HK-2 (cell line): ENCODE measurements around the gene TRMO.

Experiments
- DNase-seq: peaks from one replicate; pipeline ENCODE4 v3.0.0-alpha.2; 2018; ENCODE audit not compliant: unreplicated experiment

TRMO gene

DNA sequence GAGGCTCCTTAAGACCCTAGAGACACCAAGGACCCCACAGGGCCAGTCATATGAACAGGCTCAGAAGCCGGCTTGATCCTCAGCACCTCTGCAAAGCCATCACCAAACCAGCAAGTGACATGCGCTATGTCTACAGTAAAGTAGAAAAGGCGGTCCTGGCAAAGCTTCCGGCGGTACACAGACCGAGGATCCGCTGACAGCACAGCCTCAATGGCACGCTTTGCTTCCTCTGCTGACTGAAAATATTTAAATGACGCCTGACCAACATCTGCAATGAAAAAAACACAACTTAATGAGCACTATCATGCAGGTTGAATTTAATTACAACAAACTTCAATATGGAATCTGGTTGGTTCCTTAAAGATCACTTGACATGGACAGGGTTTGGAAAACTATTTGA is 17.6 kb downstream of the TRMO start:
- DNase-seq: no peak

DNA sequence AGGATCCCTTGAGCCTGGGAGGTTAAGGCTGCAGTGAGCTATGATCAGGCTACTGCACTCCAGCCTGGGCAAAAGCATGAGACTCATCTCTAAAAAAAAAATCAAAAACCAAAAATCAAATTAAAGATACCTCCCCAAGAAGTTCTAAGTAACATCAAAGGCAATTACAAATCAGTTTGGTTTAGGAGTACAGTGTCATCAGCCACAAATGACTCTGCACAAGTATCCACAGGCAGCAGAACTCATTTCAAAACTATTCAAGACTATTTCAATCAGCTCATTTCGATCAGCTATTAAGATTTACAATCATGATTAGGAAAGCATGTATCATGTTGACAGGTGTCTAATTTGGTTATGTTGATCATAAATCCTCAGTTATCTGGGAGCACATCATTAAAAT is 19.1 kb downstream of the TRMO start:
- DNase-seq: no peak

DNA sequence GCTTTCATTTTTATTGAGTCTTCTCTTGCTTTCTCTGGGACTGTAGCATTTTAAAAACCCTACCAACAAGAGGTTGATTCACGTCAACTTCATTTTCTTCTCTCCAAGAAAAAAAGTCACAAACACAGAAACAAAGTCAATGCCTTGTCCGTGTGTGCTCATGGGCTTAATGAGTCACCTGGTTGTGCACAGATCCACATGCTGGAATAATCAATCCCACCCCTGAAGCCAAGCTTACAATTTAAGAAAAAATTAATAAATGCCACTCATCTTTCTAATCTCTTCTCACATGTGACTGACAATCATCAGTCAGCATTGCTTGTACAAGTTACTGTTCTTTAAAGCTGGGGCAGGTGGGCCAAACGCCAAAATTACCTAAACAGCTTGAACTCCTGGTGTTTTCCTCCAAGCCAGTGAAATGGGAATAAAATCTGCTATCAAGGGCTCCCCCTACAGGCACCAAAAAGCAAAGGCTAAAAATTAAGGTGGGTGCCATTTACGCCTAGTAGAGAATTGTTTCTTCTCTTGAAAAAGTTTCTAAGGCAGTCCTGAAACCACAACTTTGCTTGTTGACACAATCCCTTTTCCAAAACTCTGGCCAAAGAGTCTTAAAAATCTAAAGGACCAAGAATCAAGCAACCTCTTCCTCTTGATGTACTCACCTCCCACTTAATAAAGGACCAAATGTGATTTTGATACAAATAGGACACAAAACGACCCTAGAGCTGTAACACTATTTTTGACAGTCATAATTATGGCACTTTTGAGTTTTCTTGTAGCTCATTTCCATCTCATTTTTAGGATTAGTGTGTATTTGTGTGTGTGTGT is 21.3 kb downstream of the TRMO start:
- peak; percentile 35 for DNase-seq

DNA sequence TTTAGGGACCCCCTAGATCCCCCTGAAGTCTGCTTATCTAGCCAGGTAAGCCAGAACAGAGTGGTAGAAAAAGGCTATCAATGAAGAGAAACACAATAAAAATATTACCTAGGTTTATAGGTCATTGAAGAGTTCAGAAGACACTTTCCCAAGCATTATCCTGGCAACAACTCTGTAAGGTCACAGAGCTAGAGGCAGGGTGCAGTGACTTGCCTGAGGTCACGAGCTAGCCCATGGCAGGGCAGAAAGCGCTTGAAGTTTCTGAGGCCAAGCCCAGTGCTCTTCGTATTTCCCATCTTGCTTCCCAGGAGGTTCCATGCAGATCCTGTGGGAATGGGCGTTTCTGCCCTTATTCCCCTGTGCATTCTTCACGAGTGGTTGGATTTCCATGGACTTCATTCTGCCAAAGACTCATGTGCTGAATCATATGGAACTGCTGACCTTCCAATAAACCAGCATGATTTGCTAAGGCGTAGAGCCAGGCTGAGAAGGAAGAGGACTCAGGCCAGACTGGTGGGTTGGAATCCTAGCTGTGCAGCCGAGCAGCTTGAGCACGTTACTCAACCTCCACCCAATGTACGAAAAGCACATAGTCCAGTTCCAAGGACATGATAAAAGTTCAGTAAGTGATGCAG is 22.1 kb downstream of the TRMO start:
- no peak for DNase-seq

DNA sequence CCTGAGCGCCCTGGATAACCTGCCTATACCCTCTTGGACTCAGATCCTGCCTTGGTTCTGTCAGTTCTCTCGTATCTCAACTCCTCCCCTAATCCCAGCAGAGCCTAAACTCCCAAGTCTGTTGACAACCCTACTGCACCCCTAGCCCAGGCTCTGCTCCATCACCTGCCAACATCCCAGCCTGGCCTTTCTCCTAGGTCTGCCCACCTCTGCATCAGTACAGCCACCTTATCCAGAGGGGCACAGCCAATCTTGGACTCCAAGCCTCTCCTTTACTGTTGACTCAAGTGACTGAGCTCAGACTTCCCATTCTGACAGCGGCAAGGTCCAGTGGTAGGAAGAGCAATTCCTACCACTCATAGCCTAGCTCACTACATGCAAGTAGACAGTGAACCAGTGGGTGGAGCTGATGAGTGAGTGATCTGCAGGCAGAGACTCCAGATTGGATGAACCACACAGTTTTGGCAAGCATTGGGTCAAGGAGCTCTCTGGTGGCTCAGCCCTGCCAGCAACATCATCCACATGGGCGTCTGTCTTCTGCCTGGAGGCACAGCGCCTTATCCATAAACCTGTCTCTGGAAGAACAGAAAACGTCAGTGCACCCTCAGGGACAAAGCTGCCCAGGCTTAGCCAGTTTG is 26.5 kb downstream of the TRMO start:
- no peak for DNase-seq

DNA sequence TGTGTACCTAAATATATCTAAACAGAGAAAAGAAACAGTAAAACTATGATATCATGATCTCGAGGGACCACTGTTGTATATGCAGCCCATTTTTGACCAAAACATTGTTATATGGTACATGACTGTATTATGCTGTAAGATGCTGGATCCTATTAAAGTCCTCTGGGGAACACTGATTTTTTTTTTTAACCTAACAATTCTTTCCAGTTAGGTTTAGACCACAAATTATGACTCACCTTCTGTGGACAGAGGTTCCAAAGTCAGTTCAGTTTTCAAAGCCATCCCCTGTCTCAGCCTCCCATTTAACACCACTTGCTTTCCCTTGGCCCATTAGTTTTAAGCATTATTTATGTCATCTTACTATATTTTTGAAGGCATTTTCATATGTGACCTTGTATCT is 27.1 kb downstream of the TRMO start:
- DNase-seq: no peak

DNA sequence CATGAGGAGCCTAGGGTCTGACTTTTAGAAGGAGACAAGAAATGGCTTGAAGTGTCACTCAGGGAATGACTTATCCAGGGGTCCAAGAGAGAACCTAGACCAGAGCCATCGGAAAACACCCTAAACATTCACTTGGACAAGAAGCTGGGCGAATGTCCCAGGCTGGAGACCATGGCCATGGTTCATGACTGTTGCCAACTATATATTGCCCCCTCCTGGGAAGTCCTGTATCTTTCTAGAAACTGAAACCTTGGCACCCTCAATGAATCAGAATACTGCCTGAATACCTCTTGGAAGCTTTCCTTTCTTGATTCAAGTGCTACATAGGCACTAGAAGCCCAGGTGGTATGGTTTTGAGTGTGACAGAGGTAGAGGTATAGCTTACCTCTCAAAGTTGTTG is 29.9 kb downstream of the TRMO start:
- no peak for DNase-seq

DNA sequence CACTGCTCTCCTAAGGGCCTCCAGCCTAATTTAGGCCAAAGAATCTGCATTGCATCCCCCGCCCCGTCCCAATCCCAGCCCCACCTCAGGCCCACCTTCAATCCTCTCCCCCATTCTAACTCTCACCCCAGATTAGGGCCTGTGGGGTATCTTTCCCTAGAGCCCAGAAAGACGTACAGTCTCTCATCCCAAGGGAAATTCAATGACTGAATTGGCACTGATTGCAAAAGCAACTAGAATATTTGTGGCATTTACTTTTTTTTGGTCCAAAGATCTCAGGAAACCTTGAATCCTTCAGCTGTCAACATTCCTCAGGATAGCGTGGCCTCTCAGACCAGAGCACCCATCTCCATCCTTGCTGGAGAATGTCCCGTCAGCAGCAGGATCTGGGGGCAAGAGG is 30.6 kb downstream of the TRMO start:
- no peak for DNase-seq

DNA sequence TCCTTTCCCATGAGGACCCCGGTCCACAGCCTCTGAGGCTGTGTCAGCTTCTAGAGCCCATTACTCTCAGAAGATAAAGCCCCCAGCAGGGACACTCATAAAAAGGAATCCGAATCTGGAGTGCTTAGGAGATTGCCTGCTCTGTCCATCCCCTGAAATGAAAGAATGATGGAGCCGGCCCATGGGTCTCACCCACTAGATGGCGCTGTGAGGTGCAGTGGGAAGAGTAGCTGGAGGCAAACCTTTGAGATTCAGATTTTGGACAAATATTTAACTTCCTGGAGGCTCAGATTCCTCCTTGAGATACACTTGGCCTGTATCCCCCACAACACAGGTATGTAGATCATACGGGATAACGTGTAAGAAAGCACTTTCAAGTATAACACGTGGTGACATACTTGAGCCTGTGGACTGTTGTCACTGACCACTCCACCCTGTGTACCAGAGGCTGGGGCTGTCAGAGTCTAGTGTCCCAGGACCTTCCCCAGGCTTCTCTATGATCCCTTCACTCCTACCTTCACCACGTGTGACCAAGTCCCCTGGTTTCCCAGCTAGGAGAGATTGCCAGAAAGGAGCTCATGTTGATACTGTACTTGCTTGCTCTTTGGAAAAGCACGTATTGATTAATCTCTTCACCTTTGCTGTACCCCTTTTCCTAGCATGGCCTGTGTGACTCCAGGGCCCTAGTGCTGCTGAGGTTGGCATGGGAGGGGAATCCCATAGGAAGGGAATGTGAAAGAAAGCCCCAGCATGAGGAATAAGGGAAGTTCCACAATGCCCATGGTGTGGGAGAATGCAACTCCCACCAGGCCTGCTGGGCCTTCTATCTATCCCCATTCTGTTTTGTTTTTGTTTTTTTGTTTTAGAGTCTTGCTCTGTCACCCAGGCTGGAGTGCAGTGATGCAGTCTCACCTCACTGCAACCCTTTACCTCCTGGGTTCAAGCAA is 32.1 kb downstream of the TRMO start:
- DNase-seq: no peak

DNA sequence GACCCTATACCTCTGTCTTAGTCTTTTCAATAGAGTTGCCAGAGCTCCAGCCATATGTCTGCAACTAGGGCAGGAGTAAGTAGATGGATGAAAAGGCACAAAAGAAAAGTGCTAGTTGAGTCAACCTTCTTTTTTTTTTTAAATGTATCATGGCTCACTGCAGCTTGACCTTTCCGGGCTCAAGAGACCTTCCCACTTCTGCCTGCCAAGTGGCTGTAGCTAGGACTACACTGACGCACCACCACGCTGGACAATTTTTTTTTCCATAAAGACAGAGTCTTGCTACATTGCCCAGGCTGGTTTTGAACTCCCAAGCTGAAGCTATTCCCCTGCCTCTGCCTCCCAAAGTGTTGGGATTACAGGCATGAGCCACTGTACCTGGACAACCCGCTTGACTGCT is 42.0 kb downstream of the TRMO start:
- DNase-seq: no peak

DNA sequence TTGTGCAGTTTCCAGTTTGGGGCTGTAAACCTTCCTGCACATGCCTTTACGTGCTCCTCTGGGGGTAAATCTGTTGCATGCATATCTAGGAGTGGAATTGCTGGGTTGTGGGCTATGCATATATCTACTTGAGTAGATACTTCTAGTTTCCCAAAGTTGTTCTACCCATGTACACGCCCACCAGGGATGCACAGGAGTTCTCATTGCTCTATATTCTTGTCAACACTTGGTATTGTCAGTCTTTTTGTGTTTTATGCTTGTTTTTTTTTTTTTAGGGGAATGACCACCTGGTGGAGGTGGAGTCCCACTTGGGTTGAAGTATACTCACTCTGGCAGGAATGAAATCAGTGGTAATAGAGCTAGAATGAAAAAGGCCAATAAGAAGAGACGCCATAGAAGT is 46.2 kb downstream of the TRMO start:
- no peak for DNase-seq

DNA sequence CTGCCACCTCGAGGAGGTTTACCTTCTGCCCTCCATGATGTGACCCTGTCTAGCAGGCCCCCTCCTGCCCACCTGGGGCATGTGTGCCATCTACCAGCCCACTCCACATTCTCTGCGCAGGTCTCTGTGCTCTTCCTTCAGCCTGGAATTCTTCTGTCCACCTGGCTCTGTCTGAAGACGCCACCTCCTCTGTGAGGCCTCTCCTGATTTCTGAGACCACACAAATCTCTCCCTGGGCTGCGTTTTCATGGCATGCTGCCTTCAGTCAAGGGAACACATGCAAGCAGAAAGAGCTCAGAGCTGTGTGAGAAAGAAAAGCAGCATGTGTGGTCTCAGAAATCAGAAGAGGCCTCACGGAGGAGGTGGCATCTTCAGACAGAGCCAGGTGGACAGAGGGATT is 47.2 kb downstream of the TRMO start:
- no peak for DNase-seq

DNA sequence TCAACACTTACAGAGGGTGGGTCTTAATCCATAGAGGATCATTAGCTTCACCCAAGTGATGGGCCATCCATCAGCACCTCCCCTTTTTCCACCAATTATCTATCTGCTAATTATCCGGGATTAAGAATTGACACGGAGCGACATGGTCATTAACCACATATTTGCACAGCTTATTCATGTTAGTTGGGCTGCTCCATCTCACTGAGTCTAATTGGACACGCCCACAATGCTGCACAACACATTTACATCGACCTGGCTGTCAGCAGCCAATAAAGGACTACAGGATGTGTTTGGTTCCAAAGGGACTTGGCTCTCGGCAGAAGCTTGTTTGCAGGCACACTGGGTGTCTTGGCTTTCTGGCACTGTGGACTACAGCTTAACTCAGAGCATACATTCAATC is 47.7 kb downstream of the TRMO start:
- DNase-seq: no peak

DNA sequence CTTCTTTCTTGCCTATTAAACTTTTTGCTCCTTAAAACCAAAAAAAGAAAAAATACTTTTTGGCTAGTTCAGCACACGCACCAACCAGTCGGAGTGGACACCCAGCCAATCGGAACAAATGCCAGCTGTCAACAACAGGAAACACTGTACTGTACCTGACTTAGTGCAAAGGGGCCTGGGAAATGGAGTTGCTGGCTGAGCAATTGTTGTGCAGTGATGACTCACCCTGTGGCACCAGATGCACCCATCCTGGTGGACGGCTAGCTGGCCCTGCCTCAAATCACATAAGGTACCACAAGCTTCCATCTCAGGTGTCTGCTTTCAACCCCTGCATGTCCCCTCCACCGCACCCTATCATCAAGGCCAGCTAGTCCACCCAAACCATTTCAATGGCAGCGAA is 48.4 kb downstream of the TRMO start:
- peak; percentile 56 for DNase-seq

DNA sequence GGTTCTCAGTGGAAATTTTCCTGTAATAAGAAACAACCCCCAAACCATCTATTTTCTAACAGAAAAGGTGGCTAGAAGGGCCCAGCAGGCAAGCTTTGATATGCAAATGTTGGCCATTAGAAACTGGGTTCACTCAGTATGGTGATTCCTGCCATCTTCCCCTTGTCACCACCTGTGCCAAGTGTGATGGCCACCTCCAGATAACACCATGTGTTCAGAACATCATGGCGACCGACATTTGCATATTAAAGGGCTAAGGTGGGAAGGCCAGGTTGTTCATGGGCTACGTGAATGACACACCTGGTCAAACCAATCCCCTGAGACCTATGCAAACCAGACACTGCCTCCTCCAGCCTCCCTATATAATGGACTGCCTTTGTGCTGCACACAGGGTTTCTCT is 48.9 kb downstream of the TRMO start:
- DNase-seq: no peak

DNA sequence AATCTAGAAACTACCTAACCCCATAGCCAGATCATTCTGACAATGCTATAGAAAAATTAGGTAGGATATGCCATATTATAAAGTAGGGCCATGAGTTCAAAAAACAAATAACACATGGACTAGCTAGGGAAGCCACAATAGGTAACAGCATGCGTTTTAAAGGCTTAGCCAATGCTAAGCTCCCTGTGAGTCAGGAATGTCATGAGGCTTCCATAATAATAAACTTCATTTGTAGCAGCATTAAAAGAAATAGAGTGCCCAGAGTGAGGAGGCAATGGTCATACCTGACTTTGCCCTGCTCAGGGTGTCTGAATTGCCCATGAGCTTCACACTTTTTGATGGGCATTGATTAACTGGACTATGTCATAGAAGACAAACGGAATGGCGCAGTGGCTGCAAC is 53.4 kb downstream of the TRMO start:
- DNase-seq: no peak

DNA sequence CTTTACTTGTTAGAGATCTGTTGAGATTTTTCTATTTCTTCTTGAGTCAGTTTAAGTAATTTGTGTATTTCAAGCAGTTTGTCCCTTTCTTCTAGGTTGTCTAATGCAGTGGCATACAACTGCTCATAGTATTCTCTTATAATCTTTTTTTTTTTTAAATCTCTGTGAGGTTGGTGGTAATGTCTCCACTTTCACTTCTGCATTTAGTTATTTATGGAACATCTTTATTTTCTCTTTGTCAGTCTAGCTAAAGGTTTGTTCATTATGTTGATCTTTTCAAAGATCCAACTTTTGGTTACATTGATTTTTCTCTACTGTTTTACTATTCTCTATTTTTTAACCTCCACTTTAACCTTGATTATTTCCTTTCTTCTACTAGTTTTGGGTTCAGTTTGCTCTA is 55.5 kb downstream of the TRMO start:
- DNase-seq: no peak

DNA sequence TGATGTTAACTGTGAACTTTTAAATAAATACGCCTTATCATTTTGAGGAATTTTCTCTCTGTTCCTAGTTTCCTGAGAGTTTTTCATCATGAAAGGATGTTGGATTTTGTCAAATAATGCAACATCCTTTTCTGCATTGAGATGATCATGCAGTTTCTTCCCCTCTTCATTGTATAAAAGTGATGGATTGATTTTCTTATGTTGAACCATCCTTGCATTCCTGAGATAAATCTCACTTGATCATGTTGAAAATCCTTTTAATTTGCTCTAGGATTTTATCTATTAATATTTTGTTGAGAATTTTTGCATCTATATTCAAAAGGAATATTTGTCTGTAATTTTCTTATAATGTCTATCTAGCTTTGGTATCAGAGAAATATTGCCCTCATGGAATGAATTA is 56.0 kb downstream of the TRMO start:
- DNase-seq: no peak

DNA sequence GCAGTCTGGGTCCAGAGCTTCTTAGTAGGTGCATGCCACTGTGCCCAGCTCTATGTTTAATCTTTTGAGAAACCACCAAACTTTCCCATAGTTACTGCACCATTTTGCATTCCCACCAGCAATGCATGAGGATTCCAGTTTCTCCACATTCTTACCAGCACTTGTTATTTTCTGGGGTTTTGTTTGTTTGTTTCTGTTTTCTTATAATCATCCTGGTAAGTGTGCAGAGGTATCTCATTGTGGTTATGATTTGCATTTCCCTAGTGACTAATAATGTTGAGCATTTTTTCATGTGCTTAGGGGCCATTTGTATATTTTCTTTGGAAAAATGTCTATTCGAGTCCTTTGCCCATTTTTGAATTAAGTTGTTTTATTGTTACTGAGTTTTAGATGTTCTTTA is 57.9 kb downstream of the TRMO start:
- DNase-seq: no peak

DNA sequence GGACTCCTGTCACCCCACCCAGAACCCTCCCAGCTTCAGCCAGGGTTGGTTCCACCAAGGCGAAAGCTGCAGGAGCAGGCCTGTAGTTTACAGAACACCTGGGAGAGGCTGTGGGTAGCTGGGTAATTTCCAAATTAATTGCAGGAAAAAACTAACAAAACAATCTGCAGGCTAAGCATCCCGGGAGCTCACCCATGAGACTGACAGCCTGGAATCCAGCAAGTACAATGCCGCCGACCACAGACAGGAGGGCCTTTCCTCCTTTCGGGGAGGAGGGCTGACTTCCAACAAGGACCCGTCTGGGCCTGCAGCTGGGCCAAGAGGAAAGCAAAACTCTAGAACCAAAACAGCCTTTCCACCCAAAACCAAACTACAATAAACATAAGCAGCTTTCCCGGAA is 59.0 kb downstream of the TRMO start:
- no peak for DNase-seq

DNA sequence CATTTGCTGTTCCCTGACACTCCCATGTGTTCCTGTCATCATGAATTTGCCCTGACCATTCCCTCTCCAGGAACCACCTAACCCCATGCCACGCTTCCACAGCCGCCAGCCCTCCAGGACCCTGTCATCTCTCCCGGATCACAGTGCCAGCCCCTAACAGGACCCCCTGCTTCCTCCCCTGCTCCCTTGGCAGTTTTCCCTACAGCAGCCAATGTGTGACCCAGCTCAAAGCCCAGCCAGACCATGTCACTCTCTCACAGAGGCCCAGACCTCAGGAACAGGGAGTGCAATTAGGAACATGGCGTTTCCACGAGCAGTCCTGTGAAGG is 61.2 kb downstream of the TRMO start:
- DNase-seq: no peak

DNA sequence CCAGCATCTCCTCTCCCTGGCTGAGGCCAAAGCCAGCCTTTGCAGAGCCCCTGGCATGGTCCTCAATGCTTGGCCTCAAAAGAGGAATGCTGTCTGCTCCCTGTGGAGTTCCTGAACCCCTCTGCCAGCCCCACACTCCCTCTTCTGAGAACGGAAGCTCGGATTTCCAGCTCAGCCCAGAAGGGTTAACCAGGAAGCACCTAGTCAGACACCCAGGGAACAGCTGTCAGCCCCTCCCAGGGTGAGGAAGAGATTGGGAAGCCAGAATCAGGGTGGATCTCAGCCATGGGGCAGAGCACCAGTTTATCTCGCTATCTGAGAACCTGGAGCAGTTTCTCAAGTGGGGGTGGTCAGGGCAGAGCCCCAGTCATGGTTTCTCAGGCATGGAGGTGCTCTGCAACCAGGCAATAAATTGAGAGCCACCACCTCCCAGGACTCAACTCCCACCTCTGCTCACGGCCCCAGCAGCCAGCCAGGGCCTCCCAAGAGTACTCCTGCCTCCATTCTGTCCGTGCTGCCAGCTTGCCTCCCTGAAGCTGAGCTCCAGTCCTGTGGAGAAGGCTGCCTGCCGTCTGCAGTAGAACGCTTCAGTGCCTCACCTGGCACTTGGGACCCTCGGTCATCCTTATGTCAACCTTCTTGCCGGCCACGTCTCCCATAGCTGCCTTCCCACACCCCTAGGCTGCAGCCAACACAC is 61.7 kb downstream of the TRMO start:
- DNase-seq: no peak
